Left forelimb (tissue), 1 donor: ENCODE measurements around the gene ERCC6.
A peak's percentile ranks its signal among the peaks of the same experiment; 100 is the strongest.

Source experiments
- DNase-seq: peaks from one replicate; pipeline ENCODE4 v3.0.0-alpha.2; 2018; ENCODE audit warnings: low spot score

ERCC6 gene

DNA sequence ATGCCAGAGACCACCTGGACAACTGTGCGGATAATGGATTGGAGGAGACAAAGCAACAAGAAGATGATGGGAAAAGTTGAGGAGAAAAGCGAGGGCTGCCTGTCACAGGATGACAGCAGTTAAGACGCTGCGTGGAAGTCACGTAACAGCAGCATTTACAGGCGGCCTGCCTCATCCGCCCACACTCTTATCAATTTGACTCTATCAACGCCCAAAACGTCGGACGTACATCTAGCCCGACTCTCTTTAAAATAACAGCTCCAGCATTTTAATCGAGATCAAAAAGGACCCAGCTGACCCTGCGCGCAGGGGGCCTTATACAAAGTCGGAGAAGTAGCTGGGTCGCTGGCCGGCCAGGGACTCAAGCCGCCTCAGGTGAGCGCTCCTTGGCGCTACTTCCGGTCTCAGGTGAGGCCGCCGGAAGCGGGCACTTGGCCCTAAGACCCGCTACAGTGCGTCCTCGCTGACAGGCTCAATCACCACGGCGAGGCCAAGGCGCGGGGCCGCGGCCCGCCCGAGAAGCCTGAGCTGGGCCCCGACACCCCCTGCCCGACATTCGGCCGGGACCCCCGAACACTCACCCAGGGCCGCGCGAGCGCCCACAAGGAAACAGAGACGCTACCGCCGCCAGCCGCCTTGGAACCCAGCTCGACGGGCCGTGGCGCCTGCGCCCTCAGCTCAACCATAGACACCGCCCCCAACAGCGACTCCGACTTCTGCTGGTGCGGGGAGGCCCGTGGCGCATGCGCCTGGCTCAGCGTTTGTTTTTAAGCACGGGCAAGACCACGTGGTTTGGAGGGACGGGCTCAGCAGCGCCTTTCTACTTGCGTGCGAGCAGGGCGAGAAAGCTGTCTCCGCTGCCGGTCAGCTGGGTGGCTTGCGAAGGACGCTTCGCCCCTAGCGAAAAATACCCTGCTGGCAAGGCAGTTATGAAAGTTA is at the start of gene ERCC6:
ERCC6 (minus strand) TSS at position 741 of the 939 bp plus-strand sequence.
- DNase-seq = peak; percentile 96

DNA sequence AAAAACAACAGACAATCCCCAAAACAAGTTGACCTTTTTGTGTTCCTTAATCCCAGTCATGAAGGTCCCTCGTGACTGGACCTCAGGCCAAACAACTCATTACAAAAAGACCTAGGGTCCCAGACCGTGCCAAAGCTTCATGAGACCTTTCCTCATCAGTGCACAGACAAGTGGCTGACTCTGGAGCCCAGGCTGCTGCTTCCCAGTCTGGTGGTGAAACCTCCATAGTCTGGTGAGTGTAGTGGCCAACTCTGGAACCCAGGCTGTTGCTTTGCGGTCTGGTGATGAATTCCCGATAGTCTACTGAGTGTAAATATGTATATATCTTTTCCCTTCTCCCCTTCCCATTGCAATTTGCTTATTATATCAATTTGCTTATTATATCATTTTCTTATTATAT is 49.1 kb upstream of the ERCC6 start:
- no peak for DNase-seq

DNA sequence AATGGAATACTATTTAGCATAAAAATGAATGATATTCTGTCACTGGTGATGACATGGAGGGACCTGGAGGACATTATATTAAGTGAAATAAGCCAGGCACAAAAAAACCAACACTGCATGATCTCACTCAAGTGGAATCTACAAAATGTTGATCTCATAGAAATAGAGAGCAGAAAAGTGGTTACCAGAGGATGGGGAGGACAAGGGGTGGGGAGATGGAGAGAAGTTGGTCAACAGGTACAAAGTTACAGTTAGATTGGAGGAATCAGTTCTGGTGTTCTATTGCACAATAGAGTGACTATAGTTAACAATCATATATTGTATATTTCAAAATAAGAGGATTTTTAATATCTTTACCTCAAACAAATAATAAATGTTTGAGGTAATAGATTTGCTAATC is 46.5 kb upstream of the ERCC6 start:
- no peak for DNase-seq

DNA sequence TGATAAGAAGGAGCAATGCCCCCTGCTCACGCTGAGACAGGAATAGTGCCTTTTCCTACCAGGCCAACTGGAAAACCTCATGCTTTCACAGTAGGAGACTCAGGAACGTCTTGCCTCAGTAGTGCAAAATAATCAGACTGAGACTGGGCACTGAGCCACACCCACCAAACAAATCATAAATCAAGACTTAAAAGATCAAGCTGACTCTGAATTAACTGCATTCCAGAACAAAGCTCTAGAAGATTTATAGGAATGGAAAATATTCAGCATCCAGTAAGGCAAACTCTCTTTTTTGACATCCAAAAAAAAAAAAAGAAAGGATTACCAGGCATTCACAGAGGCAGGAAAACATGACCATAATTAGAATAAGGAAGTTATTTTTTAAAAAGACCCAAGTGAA is 40.7 kb upstream of the ERCC6 start:
- no peak for DNase-seq

DNA sequence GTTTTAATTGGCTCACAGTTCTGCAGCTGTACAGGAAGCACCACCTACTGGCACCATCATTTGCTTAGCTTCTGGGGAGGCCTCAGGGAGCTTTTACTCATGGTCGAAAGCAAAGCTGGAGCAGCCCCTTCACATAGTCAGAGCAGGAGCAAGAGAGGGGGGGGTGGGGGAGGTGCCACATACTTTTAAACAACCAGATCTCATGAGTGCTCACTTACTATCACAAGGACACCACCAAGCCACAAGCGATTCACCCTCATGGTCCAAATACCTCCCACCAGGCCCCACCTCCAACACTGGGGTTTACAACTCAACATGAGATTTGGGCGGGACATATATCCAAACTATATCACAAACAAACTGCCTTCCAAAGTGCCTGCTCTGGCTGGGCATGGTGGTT is 39.5 kb upstream of the ERCC6 start:
- DNase-seq = no peak

DNA sequence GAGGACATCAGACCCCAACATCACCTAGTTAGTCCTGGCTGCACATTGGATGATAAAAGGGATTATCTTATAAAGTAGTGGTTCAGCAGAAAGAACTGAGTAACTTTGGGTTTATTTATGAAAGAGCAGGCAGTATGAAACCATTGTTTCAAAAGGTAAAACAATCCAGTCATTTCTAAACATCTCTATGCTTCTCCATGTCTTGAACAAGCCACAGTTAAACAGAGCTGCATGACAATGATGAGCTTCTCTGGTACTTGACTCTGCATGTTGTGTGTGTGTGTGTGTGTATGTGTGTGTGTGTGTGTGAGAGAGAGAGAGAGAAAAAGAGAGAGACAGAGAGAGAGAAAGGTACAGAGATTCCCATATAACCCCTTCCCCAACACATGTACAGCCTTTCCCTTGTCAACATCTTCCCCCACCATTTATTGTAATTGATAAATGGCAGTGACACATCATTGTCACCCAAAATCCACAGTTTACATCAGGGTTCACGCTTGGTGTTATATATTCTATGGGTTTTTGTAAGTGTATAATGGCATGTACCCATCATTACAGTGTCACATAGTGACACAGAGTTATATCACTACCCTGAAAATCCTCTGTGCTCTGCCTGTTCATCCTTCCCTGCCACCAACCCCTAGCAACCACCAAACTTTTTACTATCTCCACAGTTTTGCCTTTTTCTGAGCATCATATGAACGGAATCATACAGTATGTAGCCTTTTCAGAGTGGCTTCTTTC is 38.4 kb upstream of the ERCC6 start:
- no peak for DNase-seq

DNA sequence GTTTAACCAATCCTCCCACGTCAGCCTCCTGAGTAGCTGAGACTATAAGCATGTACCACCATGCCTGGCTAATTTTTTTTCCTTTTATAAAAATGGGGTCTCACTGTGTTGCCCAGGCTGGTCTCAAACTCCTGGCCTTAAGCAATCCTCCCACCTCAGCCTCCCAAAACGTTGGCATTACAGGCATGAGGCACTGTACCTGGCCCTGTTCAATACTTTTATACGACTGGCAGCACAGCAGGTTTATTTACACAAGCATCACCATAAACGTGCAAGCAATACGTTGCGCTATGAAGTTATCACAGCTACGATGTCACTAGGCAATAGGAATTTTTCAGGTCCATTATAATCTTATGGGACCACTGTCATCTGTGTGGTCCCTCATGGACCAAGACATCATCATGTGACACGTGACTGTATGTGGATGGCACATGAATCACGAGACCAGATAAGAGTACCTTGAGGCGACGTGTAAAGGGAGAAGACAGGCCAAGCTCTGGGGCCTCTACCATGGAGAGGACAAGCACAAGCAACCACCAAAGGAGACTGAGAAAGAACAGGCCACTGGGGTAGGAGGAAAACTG is 36.7 kb upstream of the ERCC6 start:
- DNase-seq = no peak

DNA sequence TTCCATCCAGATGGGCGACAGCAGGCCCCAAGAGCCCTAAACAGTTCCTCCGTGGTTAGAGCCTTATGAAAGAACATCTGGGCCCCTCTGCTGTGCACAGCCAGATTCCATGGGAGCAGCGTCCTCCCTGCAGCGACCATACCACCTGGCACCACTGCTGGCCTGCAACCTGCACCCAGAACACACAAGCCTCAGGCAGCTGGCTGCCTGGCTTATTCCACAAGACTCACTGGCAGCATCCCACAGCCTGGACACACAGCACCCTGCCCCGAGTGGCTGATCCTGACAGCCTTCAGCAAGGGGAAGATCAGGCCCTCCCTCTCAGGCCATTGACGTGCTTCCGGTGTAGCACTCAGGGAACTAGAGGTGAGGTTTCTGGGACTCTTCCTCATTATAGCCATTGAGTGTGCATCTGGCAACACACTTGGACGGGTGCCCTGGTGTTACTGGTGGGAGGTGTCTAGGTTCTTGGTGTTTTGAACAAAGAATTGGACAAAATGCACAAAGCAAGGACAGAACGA is 33.7 kb upstream of the ERCC6 start:
- DNase-seq = no peak

DNA sequence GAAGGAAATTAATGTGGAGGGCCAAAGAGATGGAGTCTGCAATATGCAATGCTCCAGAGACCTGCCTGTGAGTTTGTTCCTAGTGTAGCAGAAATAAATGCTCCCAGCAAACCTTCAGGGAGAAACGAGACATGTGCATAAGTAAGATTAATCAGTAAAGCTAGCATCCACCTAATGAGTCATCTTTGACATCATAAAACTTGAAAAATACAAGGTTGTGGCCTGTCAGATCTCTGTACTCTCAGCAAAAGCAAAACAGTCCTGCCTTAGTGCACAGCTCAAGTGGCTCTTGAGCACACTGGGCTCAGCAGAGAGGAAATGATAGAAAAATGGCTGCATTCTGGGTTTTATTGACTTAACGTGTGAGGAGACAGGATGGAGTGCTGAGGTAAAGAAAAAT is 32.5 kb upstream of the ERCC6 start:
- DNase-seq = no peak

DNA sequence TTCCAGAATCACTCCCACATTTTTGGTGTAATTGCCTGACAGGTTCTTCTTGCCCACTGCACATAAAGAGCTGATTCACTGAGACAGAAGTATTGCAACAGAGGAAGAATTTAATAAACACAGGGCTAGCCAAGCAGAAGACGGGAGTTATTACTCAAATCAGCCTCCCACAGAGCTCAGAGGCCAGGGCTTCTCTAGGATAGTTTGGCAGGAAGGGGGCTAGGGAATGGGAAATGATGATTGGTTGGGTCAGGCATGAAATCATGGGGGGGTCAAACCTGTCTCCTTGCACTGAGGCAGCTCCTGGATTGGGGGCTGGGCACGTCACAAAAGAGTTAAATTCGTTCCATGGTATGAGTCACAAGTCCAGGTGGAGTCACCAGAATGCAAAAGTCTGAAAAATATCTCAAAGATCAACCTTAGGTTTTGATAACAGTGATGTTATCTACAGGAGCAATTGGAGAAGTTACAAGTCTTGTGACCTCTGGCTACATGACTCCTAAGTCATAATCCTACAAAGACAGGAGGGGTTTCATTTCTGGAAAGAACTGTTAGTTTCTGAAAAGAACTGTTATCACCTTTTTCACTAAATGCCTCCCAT is 30.2 kb upstream of the ERCC6 start:
- no peak for DNase-seq

DNA sequence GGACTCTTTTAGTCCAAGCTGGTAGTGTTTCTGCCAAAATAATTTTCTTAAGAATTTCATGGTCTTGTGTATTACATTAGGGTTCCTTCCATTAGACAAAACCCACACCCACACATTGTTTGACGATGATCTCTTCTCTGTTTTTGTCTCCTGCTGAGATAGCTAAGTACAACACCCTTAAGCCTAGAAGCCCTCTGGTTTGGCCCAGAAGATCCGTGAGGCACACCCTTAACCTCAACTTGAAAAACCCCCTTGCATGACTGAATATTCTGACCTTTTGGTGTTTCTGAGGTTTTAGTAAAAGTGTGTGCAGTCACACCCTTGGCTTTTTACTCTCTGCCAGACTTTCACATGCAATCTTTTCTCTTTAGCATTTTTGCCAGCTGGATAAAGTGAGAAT is 29.3 kb upstream of the ERCC6 start:
- no peak for DNase-seq

DNA sequence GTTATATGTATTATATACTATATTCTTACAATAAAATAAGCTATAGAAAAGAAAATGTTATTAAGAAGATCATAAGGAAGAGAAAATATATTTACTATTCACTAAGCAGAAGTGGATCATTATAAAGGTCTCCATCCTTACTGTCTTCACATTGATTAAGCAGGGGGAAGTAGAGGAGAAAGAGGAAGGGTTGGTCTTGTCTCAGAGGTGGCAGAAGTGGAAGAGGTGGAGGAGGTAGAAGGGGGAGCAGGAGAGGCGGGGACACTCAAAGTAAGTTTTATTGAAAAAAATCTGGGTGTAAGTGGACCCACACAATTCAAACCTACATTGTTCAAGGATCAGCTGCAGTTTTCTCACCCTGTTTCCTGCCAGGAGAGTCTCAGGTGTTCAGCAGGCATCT is 28.9 kb upstream of the ERCC6 start:
- no peak for DNase-seq

DNA sequence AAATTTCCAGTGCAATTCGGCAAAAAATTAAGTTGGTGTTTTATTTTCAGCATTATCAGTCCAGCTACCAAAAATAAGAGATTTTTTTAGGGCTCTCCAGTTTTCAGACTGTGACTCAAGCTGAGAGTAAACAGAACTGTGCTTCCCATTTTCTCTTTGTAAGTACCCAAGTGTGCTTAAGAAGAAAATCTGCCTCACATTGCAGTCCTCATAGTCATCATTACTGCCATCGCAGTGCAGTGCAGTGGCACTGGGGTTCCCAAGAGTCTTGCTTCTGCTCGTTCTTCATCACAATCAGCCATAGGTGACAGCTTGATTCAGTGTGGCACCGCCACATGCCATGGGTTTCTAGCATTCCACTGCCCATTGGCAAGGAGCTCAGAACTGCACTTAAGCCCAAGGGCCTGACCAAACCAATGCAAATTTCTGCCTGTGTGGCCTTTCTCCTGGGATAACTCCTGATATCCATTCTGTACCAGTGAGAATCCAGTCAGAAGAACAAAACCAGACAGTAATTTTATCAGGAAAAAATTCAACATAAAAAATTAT is 25.6 kb upstream of the ERCC6 start:
- no peak for DNase-seq

DNA sequence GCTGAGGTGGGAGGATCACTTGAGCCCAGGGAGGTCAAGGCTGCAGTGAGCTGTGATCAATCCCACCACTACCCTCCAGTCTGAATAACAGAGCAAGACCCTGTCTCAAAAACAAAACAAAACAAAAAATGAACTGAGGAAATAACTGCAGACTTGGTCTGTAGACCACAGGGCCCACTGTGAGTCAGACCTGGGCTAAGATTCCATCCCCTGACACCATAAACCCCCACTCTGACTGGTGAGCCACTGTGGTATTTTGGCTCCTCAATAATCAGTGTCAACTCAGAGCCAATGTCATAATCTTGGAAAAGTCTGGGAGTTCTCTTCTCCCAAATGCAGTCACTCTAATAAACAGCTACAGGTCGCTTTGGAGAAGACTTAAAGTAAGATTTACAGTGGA is 24.0 kb upstream of the ERCC6 start:
- no peak for DNase-seq

DNA sequence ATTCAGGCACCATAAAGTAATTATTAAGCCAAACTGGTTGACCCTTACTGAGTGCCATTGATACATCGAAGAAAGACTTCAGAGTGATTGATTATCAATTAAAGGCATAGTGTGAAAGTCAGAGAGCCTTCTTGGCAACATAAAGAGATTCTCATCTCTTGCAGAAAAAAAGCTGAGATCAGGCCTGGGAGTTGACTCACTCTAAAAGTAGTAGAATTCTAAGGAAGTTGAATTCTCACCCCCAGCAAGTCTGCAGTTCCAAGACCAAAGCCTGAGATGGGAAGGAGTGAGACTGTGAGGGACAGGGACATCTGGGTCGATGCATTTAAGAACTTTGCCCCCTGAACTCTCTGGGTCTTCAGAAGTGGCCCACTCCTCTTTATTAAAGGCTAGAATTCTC is 21.6 kb upstream of the ERCC6 start:
- no peak for DNase-seq

DNA sequence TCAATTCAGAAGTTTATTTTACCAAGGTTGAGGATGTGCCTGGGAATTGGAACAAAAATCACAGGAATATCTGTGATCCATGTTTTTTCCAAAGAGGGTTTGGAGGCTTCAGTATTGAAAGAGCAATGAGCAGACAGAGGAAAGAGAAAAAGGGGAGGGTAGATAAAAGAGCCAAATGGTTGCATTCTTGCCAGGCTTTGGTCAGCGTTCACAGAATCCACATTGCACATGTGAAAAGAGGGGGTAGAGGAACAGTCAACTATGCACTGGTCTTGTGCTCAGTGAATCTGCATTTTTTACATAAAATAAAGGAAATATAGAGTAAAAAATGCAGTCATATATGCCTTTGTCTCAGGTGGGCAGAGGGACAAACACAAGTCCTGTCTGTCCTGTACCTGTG is 20.6 kb upstream of the ERCC6 start:
- no peak for DNase-seq

DNA sequence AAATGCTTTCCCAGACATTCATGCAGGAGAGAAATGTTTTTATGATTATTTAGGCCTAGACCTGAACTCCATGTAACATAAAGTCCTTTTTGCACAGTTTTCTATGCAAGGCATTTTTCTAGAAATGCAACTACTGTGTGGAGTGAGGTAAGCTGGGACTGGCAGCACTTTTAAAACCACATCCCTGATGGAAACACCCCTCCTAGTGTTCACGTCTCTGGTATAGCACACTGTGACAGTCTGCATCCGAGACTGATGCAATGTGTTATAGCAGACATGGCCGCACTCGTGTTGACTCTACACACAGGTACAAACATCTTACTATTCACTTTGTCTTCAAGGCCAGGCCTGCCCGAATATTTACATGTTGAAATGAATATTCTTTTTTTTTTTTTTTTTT is 19.3 kb upstream of the ERCC6 start:
- no peak for DNase-seq

DNA sequence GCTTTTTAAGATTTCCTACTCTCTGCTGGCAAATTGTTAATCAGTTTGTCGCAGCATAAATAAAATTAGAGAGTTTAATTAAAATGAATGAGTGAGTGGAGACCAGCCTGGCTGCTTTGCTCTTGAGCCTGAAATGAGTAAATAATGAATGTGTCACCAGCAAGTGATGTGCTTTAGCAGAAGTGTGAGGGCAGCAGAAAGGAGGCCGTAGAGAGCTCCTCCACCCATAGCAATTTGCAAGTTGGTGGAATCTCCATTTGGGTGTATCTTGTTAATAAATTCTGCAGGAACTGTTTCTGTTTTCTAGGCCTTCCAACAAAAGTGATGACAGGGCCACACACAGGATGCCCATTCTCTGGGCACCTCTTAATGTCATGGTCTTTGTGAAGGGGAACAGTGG is 18.8 kb upstream of the ERCC6 start:
- no peak for DNase-seq

DNA sequence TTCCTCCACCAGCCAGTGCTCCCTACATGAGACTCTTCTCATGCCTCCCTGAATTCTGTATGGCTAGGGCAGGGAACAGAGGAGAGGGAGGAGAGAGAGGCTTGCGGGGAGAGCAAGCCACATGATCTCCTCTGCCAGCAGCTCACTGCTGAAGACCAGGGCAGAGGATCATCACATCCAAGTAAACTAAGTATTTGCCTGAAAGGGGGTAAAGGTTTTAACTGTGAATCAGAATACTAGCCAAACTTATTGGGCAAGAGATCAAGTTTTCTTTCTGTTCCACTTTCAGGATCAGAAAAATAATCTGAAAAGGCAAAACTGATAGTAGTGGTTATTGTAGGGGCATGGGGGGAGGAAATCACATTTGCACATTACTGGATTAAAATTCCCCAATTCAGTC is 17.8 kb upstream of the ERCC6 start:
- DNase-seq = no peak

DNA sequence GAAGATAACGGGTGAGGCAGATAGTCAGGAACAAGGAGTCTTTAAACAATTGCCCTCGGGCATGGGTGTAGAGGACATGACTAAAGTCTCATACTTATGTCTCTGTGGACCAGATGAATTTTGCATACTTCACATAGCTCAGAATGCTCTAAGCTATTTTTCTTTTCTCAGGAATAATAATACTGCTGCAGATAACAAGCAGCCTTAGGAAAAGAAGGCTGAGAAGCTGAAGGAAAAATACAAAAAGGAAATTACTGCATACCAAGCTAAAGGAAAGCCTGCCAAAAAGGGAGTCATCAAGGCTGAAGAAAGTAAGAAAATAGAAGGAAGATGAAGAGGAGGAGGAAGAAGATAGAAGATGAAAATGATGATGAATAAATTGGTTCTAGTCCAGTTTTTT is 13.4 kb upstream of the ERCC6 start:
- DNase-seq = no peak

DNA sequence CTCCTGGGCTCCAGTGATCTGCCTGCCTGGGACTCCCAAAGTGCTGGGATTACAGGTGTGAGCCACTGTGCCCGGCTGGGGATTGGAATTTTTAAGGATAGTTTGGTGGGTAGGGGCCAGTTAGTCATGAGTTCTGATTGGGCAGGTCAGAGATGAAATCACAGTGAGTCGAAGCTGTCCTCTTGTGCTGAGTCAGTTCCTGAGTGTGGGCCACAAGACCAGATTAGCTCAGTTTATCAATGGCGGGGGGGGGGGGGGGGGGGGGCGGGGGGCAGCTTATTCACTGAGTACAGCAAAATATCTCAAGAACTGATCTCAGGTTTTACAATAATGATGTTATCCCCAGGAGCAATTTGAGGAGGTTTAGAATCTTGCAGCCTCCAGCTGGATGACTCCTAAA is 11.6 kb upstream of the ERCC6 start:
- no peak for DNase-seq
